ENCODE results near the gene OR4K15.
"Not testable (repeated sequence)": the region's sequence is repeated elsewhere in the genome, so short reads cannot be mapped to it uniquely, and the experiment has no call there.

OR4K15 gene

GRCh38 chr14:19975291-19975690, at the start of gene OR4K15:
Gene OR4K15 (plus strand): TSS chr14:19975591. CDS start chr14:19975591, 0 bp downstream.
- DNase-seq, result no peak

GRCh38 chr14:19930617-19931016, 44.8 kb upstream of the OR4K15 start, which contains the start of gene OR4K1:
Gene OR4K1 (plus strand): TSS chr14:19930917. CDS start chr14:19935667, 4,750 bp downstream.
- DNase-seq, result no peak

GRCh38 chr14:19941668-19942067, 33.7 kb upstream of the OR4K15 start:
- DNase-seq, result no peak

- DNase-seq, result no peak
Observed at GRCh38 chr14:19947413-19948090, 27.8 kb upstream of the OR4K15 start.

GRCh38 chr14:19949218-19949617, 26.2 kb upstream of the OR4K15 start:
- no peak for DNase-seq

GRCh38 chr14:19969735-19970134, 5.7 kb upstream of the OR4K15 start:
- DNase-seq, result not testable (repeated sequence)

GRCh38 chr14:19974844-19975243, 547 bp upstream of the OR4K15 start:
- DNase-seq, result no peak

GRCh38 chr14:19993438-19993837, 18.0 kb downstream of the OR4K15 start:
- no peak for DNase-seq

- DNase-seq, result no peak
Observed at GRCh38 chr14:20001863-20002262, 26.5 kb downstream of the OR4K15 start, which contains the start of gene OR4Q2. Gene OR4Q2 (plus strand): TSS chr14:20002163.

GRCh38 chr14:20002319-20002718, 26.9 kb downstream of the OR4K15 start:
- no peak for DNase-seq

- no peak for DNase-seq
Observed at GRCh38 chr14:20008156-20008555, 32.8 kb downstream of the OR4K15 start.

GRCh38 chr14:20019257-20019865, 44.0 kb downstream of the OR4K15 start, which contains the start of gene OR4K14:
Gene OR4K14 (minus strand): TSS chr14:20019307. CDS start chr14:20015193, 4,114 bp downstream.
- DNase-seq, result no peak

Measured in bone marrow (tissue), 2 donors.